GM19239 (cell line): Measurements from ENCODE around the gene LECT2.

Source experiments
- DNase-seq: peaks from one replicate; pipeline ENCODE4 v3.0.0; 2011; ENCODE audit warnings: low spot score; ENCODE audit not compliant: insufficient read length
- FAIRE-seq: peaks from 2 replicates; lab custom pipeline; 2011; peaks lifted over from hg19 to GRCh38; lab: Jason Lieb, UNC

LECT2 gene

GRCh38 chr5:135942202-135942771, 12.5 kb downstream of the LECT2 start:
- no peak for DNase-seq

GRCh38 chr5:135941711-135942110, 13.1 kb downstream of the LECT2 start:
- DNase-seq (no peak), FAIRE-seq (no peak)

More at GRCh38 chr5:135942202-135942771, 12.5 kb downstream of the LECT2 start:
- no peak for FAIRE-seq

GRCh38 chr5:135937245-135937911, 17.4 kb downstream of the LECT2 start:
- no peak for FAIRE-seq

GRCh38 chr5:135934939-135935338, 19.8 kb downstream of the LECT2 start:
- FAIRE-seq (no peak), DNase-seq (no peak)

More at GRCh38 chr5:135937245-135937911, 17.4 kb downstream of the LECT2 start:
- no peak for DNase-seq

GRCh38 chr5:135930949-135931295, 23.9 kb downstream of the LECT2 start:
- DNase-seq (no peak), FAIRE-seq (no peak)

GRCh38 chr5:135930029-135930948, 24.5 kb downstream of the LECT2 start:
- DNase-seq (no peak), FAIRE-seq (no peak)

- DNase-seq (no peak), FAIRE-seq (no peak)
Measured at GRCh38 chr5:135921388-135921787, 33.4 kb downstream of the LECT2 start.

GRCh38 chr5:135920199-135920598, 34.6 kb downstream of the LECT2 start:
- FAIRE-seq (no peak), DNase-seq (no peak)

- FAIRE-seq (no peak), DNase-seq (no peak)
Measured at GRCh38 chr5:135916638-135917263, 38.0 kb downstream of the LECT2 start.

- DNase-seq (no peak), FAIRE-seq (no peak)
Measured at GRCh38 chr5:135915466-135916001, 39.2 kb downstream of the LECT2 start.

GRCh38 chr5:135913713-135914626, 40.8 kb downstream of the LECT2 start:
- FAIRE-seq = no peak

GRCh38 chr5:135905144-135905543, 49.6 kb downstream of the LECT2 start:
- no peak for DNase-seq
- no peak for FAIRE-seq

More at GRCh38 chr5:135913713-135914626, 40.8 kb downstream of the LECT2 start:
- DNase-seq = no peak

- DNase-seq = no peak
- FAIRE-seq = no peak
Measured at GRCh38 chr5:135901633-135902032, 53.1 kb downstream of the LECT2 start.

- DNase-seq (no peak), FAIRE-seq (no peak)
Measured at GRCh38 chr5:135900276-135900675, 54.5 kb downstream of the LECT2 start.

- DNase-seq = no peak
- no peak for FAIRE-seq
Measured at GRCh38 chr5:135898651-135899050, 56.1 kb downstream of the LECT2 start.
